HepG2 (cell line): Measurements from ENCODE around the gene CD99L2.

Source experiments
- ESRRA ChIP-seq: sonication (generic); formaldehyde crosslinking; IDR thresholded peaks from 2 replicates; pipeline ENCODE4 v1.5.1; 2020; ENCODE audit warnings: mild to moderate bottlenecking, low read depth, missing genetic modification reagents
- GABPB1 ChIP-seq: IDR thresholded peaks from 2 replicates; pipeline ENCODE4 v1.6.1; 2016; ENCODE audit warnings: mild to moderate bottlenecking, missing genetic modification reagents, moderate library complexity, missing compliant biosample characterization
- POLR2AphosphoS5 ChIP-seq: IDR thresholded peaks from 2 replicates; pipeline ENCODE4 v1.6.1; 2012; ENCODE audit warnings: low read depth, low read length
- ZBTB20 ChIP-seq: sonication (generic); formaldehyde crosslinking; IDR thresholded peaks from 2 replicates; pipeline ENCODE4 v1.8.1; 2023; ENCODE audit warnings: missing genetic modification reagents, low read depth, mild to moderate bottlenecking, borderline replicate concordance
- ZFX ChIP-seq: sonication (generic); formaldehyde crosslinking; IDR thresholded peaks from 2 replicates; pipeline ENCODE4 v1.4.0; 2020; ENCODE audit warnings: mild to moderate bottlenecking, low read depth, missing genetic modification reagents, moderate library complexity
- ZMAT5 ChIP-seq: sonication (generic); formaldehyde crosslinking; IDR thresholded peaks from 2 replicates; pipeline ENCODE4 v1.5.0; 2020; ENCODE audit warnings: mild to moderate bottlenecking, low read depth, missing genetic modification reagents, borderline replicate concordance
- ZNF274 ChIP-seq: sonication (generic); formaldehyde crosslinking; IDR thresholded peaks from 2 replicates; pipeline ENCODE4 v1.5.1; 2020; ENCODE audit warnings: mild to moderate bottlenecking, missing genetic modification reagents
- ZNF292 ChIP-seq: sonication (generic); formaldehyde crosslinking; IDR thresholded peaks from 2 replicates; pipeline ENCODE4 v1.8.1; 2022; ENCODE audit warnings: mild to moderate bottlenecking, low read depth, missing genetic modification reagents, borderline replicate concordance
- ZNF512 ChIP-seq: sonication (generic); formaldehyde crosslinking; IDR thresholded peaks from 2 replicates; pipeline ENCODE4 v1.4.0; 2020; ENCODE audit warnings: mild to moderate bottlenecking, missing genetic modification reagents
- ZNF513 ChIP-seq: sonication (generic); formaldehyde crosslinking; conservative IDR thresholded peaks from 2 replicates; pipeline ENCODE4 v1.5.0; 2020; ENCODE audit warnings: missing genetic modification reagents
- ZNF775 ChIP-seq: sonication (generic); formaldehyde crosslinking; IDR thresholded peaks from 2 replicates; pipeline ENCODE4 v1.4.0; 2020; ENCODE audit warnings: missing genetic modification reagents, mild to moderate bottlenecking, moderate library complexity, borderline replicate concordance

- no peak for TF ChIP-seq ZNF292
- no peak for TF ChIP-seq ZNF274 (CRISPR knock-in tag)
- TF ChIP-seq ZFX (CRISPR knock-in tag): no peak
- TF ChIP-seq ZBTB20 (CRISPR knock-in tag): no peak
- no peak for TF ChIP-seq ZMAT5 (CRISPR knock-in tag)
- TF ChIP-seq ZNF775 (CRISPR knock-in tag): no peak
- TF ChIP-seq ESRRA (CRISPR knock-in tag): no peak
- TF ChIP-seq GABPB1 (CRISPR knock-in tag): no peak
- no peak for TF ChIP-seq ZNF513
- TF ChIP-seq POLR2AphosphoS5: no peak
- TF ChIP-seq ZNF512 (CRISPR knock-in tag): no peak
These were observed 124.8 kb downstream of the CD99L2 start for GRCh38 chrX:150773634-150774033.
